ENCODE measurements around the gene NUDT4. TPM values are rescaled to one million over a fixed set of nuclear protein-coding genes. Genes with fewer than 3 reads are reported as not detected.

NUDT4 gene
- polyA plus RNA-seq, 1 donor (not counting 4 experiments of a cell fraction or from before 2014, with no cell fraction given), result 33.2 TPM

- no peaks in the 10 kb centered on the region for H3K27me3 ChIP-seq (ENCODE audit: control insufficient read depth, extremely low read depth, insufficient read depth, low read length)
- no peak overlapping the region for H3K4me3 ChIP-seq (ENCODE audit: control insufficient read depth in 2 of 3, extremely low read depth in 1 of 3, insufficient read depth in 2 of 3, low read depth in 1 of 3, low read length in 3 of 3)
- FAIRE-seq (no peak), DNase-seq (ENCODE audit: low read depth, low spot score) (no peak)
- no peaks in the 10 kb centered on the region for H4K20me1 ChIP-seq (ENCODE audit: control insufficient read depth, extremely low read depth, insufficient read depth, low read length)
- no peaks in the 10 kb centered on the region for H3K36me3 ChIP-seq (ENCODE audit: control insufficient read depth in 2 of 2, extremely low read depth in 1 of 2, insufficient read depth in 2 of 2, low read length in 2 of 2)
- no peak overlapping the region for H3K9ac ChIP-seq (ENCODE audit: control insufficient read depth, extremely low read depth, insufficient read depth, low read length)
- no peaks in the 10 kb centered on the region for H3K9me3 ChIP-seq (ENCODE audit: control insufficient read depth, low read depth, low read length)
- no peaks in the 10 kb centered on the region for H3K9me1 ChIP-seq (ENCODE audit: control insufficient read depth, extremely low read depth, insufficient read depth, low read length)
- H3K27ac ChIP-seq (ENCODE audit: control insufficient read depth, insufficient read depth, low read length), result no peak overlapping the region
- H3K4me1 ChIP-seq (ENCODE audit: control insufficient read depth, extremely low read depth, insufficient read depth, low read length), result no peaks in the 10 kb centered on the region
- no peak overlapping the region for H2AFZ ChIP-seq (ENCODE audit: control insufficient read depth, low read length)
- TF ChIP-seq CTCF (optimal IDR thresholded peaks at IDR 0.05 in 1 of 3, IDR thresholded peaks at IDR 0.05 in 1 of 3, conservative IDR thresholded peaks at IDR 0.05 in 1 of 3; ENCODE audit: extremely low read depth in 1 of 3, insufficient read depth in 2 of 3, low read length in 3 of 3) (no peak), EZH2 (IDR thresholded peaks at IDR 0.05; ENCODE audit: low read length) (no peak)
- dilution Hi-C loops (cut with MboI; ENCODE audit: extremely low pct_ligation_motif_present, low sequenced_read_pairs), result no loop called here
- H3K4me2 ChIP-seq (ENCODE audit: control insufficient read depth, extremely low read depth, insufficient read depth, low read depth, low read length), result no peak overlapping the region
- H3K79me2 ChIP-seq (ENCODE audit: control insufficient read depth, insufficient read depth, low read length), result no peaks in the 10 kb centered on the region
Observed at GRCh38 chr12:93336291-93336741, 41.4 kb upstream of the NUDT4 start.

- dilution Hi-C loops (cut with MboI; ENCODE audit: extremely low pct_ligation_motif_present, low sequenced_read_pairs), result no loop called here
- Histone ChIP-seq H3K4me1 (ENCODE audit: control insufficient read depth, extremely low read depth, insufficient read depth, low read length) (no peaks in the 10 kb centered on the region), H2AFZ (ENCODE audit: control insufficient read depth, low read length) (no peak overlapping the region), H3K9ac (ENCODE audit: control insufficient read depth, extremely low read depth, insufficient read depth, low read length) (no peak overlapping the region), H3K4me2 (ENCODE audit: control insufficient read depth, extremely low read depth, insufficient read depth, low read depth, low read length) (no peak overlapping the region), H4K20me1 (ENCODE audit: control insufficient read depth, extremely low read depth, insufficient read depth, low read length) (no peaks in the 10 kb centered on the region), H3K9me1 (ENCODE audit: control insufficient read depth, extremely low read depth, insufficient read depth, low read length) (no peaks in the 10 kb centered on the region), H3K79me2 (ENCODE audit: control insufficient read depth, insufficient read depth, low read length) (no peaks in the 10 kb centered on the region), H3K36me3 (ENCODE audit: control insufficient read depth in 2 of 2, extremely low read depth in 1 of 2, insufficient read depth in 2 of 2, low read length in 2 of 2) (no peaks in the 10 kb centered on the region), H3K4me3 (ENCODE audit: control insufficient read depth in 2 of 3, extremely low read depth in 1 of 3, insufficient read depth in 2 of 3, low read depth in 1 of 3, low read length in 3 of 3) (no peak overlapping the region), H3K27me3 (ENCODE audit: control insufficient read depth, extremely low read depth, insufficient read depth, low read length) (no peaks in the 10 kb centered on the region), H3K27ac (ENCODE audit: control insufficient read depth, insufficient read depth, low read length) (no peak overlapping the region), H3K9me3 (ENCODE audit: control insufficient read depth, low read depth, low read length) (no peaks in the 10 kb centered on the region)
- FAIRE-seq, result no peak
- TF ChIP-seq EZH2 (IDR thresholded peaks at IDR 0.05; ENCODE audit: low read length) (no peak), CTCF (optimal IDR thresholded peaks at IDR 0.05 in 1 of 3, IDR thresholded peaks at IDR 0.05 in 1 of 3, conservative IDR thresholded peaks at IDR 0.05 in 1 of 3; ENCODE audit: extremely low read depth in 1 of 3, insufficient read depth in 2 of 3, low read length in 3 of 3) (no peak)
- DNase-seq (ENCODE audit: low read depth, low spot score), result no peak
Observed at GRCh38 chr12:93338598-93338997, 39.1 kb upstream of the NUDT4 start.

All from keratinocyte (primary cell).